Ovary (tissue), 3 donors: ENCODE measurements around the gene ZSWIM6.

Source experiments
- EP300 ChIP-seq: sonication (generic); formaldehyde crosslinking; IDR thresholded peaks from one replicate; pipeline ENCODE4 v1.6.1; 2017; ENCODE audit warnings: antibody characterized with exemption
- POLR2A ChIP-seq: fragments of 450-650 bp; IDR thresholded peaks from one replicate; pipeline ENCODE4 v1.6.1; 2017; ENCODE audit warnings: antibody characterized with exemption, mild to moderate bottlenecking, moderate library complexity
- TF ChIP-seq, protein P1 (sequence below), 3 donors: fragments of 450-650 bp in 2 of 3; fragments of 200-600 bp in 1 of 3; IDR thresholded peaks; one replicate each; pipeline versions ENCODE4 v1.5.1 to v1.8.0; 2016 to 2022; ENCODE audit warnings: antibody characterized with exemption in 3 of 3, mild to moderate bottlenecking in 1 of 3
- donor health status: DM: no; HTN: no; CAD: no.

DNA sequence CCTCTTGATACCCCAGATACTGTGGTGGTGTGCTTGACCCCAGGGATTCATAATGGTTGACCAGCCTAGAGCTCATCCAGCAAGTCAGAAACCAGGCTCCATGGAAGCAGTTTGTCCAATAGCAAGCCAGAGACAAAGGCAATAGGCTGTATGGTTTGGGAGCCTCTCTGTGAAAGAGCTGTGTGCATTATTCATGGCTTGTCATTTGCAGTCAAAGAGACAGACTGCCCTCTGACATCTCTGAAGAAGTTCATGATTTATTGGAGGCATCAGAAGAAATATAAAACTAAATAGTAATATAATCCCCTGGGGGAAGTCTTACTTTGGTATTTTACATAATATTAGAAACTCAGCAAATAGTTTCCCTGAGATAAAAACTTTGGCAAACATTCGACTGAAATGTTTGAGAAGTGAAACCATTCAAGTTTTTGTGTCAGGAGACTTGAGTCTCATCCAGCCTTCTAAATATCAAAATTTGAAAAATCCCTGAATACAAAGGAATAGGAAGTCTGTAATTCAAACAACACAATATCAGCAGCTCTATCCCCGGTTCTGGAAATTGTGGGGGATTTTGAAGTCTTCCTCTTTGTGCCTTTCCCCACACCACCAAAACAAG lies 250.3 kb downstream of the ZSWIM6 start:
- TF ChIP-seq, protein P1, sequence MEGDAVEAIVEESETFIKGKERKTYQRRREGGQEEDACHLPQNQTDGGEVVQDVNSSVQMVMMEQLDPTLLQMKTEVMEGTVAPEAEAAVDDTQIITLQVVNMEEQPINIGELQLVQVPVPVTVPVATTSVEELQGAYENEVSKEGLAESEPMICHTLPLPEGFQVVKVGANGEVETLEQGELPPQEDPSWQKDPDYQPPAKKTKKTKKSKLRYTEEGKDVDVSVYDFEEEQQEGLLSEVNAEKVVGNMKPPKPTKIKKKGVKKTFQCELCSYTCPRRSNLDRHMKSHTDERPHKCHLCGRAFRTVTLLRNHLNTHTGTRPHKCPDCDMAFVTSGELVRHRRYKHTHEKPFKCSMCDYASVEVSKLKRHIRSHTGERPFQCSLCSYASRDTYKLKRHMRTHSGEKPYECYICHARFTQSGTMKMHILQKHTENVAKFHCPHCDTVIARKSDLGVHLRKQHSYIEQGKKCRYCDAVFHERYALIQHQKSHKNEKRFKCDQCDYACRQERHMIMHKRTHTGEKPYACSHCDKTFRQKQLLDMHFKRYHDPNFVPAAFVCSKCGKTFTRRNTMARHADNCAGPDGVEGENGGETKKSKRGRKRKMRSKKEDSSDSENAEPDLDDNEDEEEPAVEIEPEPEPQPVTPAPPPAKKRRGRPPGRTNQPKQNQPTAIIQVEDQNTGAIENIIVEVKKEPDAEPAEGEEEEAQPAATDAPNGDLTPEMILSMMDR (IDR thresholded peaks at IDR 0.05): no peak
- TF ChIP-seq EP300: no peak
- no peak for TF ChIP-seq POLR2A
